H9 (cell line): Measurements from ENCODE around the gene ELOVL6. TPM values are rescaled to one million over a fixed set of nuclear protein-coding genes. Genes with fewer than 3 reads are reported as not detected.

ENCODE experiments used
- DNase-seq: peaks from one replicate; pipeline ENCODE4 v3.0.0-alpha.2; 2017
- H2AFZ ChIP-seq: one replicate; pipeline ENCODE4 v1.6.1; 2013; ENCODE audit warnings: mild to moderate bottlenecking, low read length, control low read depth, moderate library complexity
- H2AK5ac ChIP-seq: 2 replicates; pipeline ENCODE4 v1.6.1; 2013; ENCODE audit warnings: low read length, control low read depth, mixed read lengths; ENCODE audit not compliant: insufficient read length
- H2BK120ac ChIP-seq: one replicate; pipeline ENCODE4 v1.6.1; 2013; ENCODE audit warnings: low read depth, mild to moderate bottlenecking, low read length, control low read depth, inconsistent platforms; ENCODE audit not compliant: poor library complexity, severe bottlenecking
- H2BK12ac ChIP-seq: 2 replicates; pipeline ENCODE4 v1.6.1; 2013; ENCODE audit warnings: low read length, control low read depth, mixed read lengths, low read depth; ENCODE audit not compliant: insufficient read length
- H2BK15ac ChIP-seq: 2 replicates; pipeline ENCODE4 v1.6.1; 2013; ENCODE audit warnings: low read depth, low read length, control low read depth
- H2BK20ac ChIP-seq: one replicate; pipeline ENCODE4 v1.6.1; 2013; ENCODE audit warnings: low read depth, mild to moderate bottlenecking, low read length, control low read depth, inconsistent platforms; ENCODE audit not compliant: poor library complexity, severe bottlenecking
- H2BK5ac ChIP-seq: 2 replicates; pipeline ENCODE4 v1.6.1; 2013; ENCODE audit warnings: low read length, control low read depth, mixed read lengths; ENCODE audit not compliant: insufficient read length
- H3K14ac ChIP-seq: 2 replicates; pipeline ENCODE4 v1.6.1; 2013; ENCODE audit warnings: low read length, control low read depth; ENCODE audit not compliant: insufficient read depth
- H3K18ac ChIP-seq: 2 replicates; pipeline ENCODE4 v1.6.1; 2013; ENCODE audit warnings: low read depth, mild to moderate bottlenecking, mixed read lengths, low read length, control low read depth; ENCODE audit not compliant: insufficient read length
- H3K23ac ChIP-seq: 2 replicates; pipeline ENCODE4 v1.6.1; 2013; ENCODE audit warnings: low read length, control low read depth, mixed read lengths, low read depth; ENCODE audit not compliant: insufficient read length
- H3K23me2 ChIP-seq: 2 replicates; pipeline ENCODE4 v1.6.1; 2013; ENCODE audit warnings: low read depth, mild to moderate bottlenecking, mixed read lengths, low read length, control low read depth; ENCODE audit not compliant: insufficient read length, poor library complexity, severe bottlenecking
- H3K27ac ChIP-seq: 2 replicates; pipeline ENCODE4 v1.5.1; 2013; ENCODE audit warnings: low read length, control low read depth, mixed read lengths, low read depth; ENCODE audit not compliant: insufficient read length
- H3K27me3 ChIP-seq: 2 replicates; pipeline ENCODE4 v1.6.1; 2013; ENCODE audit warnings: low read length, control low read depth, inconsistent platforms; ENCODE audit not compliant: insufficient read depth
- H3K4ac ChIP-seq: 2 replicates; pipeline ENCODE4 v1.6.1; 2013; ENCODE audit warnings: low read depth, mild to moderate bottlenecking, control low read depth, inconsistent platforms, low read length, moderate library complexity
- H3K4me1 ChIP-seq: 2 replicates; pipeline ENCODE4 v1.6.1; 2013; ENCODE audit warnings: low read length, control low read depth, inconsistent platforms; ENCODE audit not compliant: insufficient read depth
- H3K4me2 ChIP-seq: 2 replicates; pipeline ENCODE4 v1.6.1; 2013; ENCODE audit warnings: low read length, control low read depth, mixed read lengths; ENCODE audit not compliant: insufficient read length, insufficient read depth
- H3K56ac ChIP-seq: 2 replicates; pipeline ENCODE4 v1.6.1; 2013; ENCODE audit warnings: low read depth, mild to moderate bottlenecking, mixed read lengths, low read length, control low read depth; ENCODE audit not compliant: insufficient read length
- H3K79me1 ChIP-seq: 2 replicates; pipeline ENCODE4 v1.6.1; 2013; ENCODE audit warnings: low read depth, mild to moderate bottlenecking, moderate library complexity, low read length, control low read depth, inconsistent platforms; ENCODE audit not compliant: insufficient read depth, poor library complexity, severe bottlenecking
- H3K79me2 ChIP-seq: 2 replicates; pipeline ENCODE4 v1.6.1; 2013; ENCODE audit warnings: low read length, control low read depth, inconsistent platforms; ENCODE audit not compliant: insufficient read depth
- H3K9ac ChIP-seq: 2 replicates; pipeline ENCODE4 v1.6.1; 2013; ENCODE audit warnings: low read length, control low read depth, mixed read lengths; ENCODE audit not compliant: insufficient read length; ENCODE audit errors: extremely low read depth
- H3K9me3 ChIP-seq: one replicate; pipeline ENCODE4 v1.6.1; 2013; ENCODE audit warnings: low read depth, low read length, inconsistent platforms; ENCODE audit not compliant: control insufficient read depth
- H3T11ph ChIP-seq: one replicate; pipeline ENCODE4 v1.6.1; 2013; ENCODE audit warnings: mild to moderate bottlenecking, low read length, control low read depth, inconsistent platforms
- H4K20me1 ChIP-seq: one replicate; pipeline ENCODE4 v1.6.1; 2013; ENCODE audit not compliant: control insufficient read depth, insufficient read length, insufficient read depth
- H4K5ac ChIP-seq: 2 replicates; pipeline ENCODE4 v1.6.1; 2013; ENCODE audit warnings: low read depth, mild to moderate bottlenecking, mixed read lengths, low read length, control low read depth; ENCODE audit not compliant: insufficient read length
- H4K8ac ChIP-seq: replicated peaks from 2 replicates; pipeline ENCODE4 v1.6.1; 2013; ENCODE audit warnings: low read length, control low read depth, mixed read lengths, low read depth; ENCODE audit not compliant: insufficient read length
- H4K91ac ChIP-seq: 2 replicates; pipeline ENCODE4 v1.6.1; 2013; ENCODE audit warnings: low read depth, mild to moderate bottlenecking, moderate library complexity, mixed read lengths, low read length, control low read depth; ENCODE audit not compliant: insufficient read length
- H3K27ac Mint-ChIP-seq, 3 experiments: 2 replicates in 2 of 3; 3 replicates in 1 of 3; pipeline ENCODE4 v1.8.0; 2020 to 2021; ENCODE audit warnings: mixed read lengths in 3 of 3, mild to moderate bottlenecking in 1 of 3, moderate library complexity in 1 of 3
- H3K27me3 Mint-ChIP-seq: 2 replicates; pipeline ENCODE4 v1.8.0; 2021; ENCODE audit warnings: low read depth, mild to moderate bottlenecking, moderate library complexity, mixed read lengths
- H3K36me3 Mint-ChIP-seq, 3 experiments: 2 replicates in 2 of 3; 3 replicates in 1 of 3; pipeline ENCODE4 v1.8.0; 2020 to 2021; ENCODE audit warnings: low read depth in 3 of 3, mixed read lengths in 3 of 3; ENCODE audit not compliant: insufficient read depth in 1 of 3
- H3K4me1 Mint-ChIP-seq, 2 experiments: 2 replicates each; pipeline ENCODE4 v1.8.0; 2020; ENCODE audit warnings: mixed read lengths in 2 of 2
- H3K4me3 Mint-ChIP-seq, 2 experiments: 2 replicates in 1 of 2; 3 replicates in 1 of 2; pipeline ENCODE4 v1.8.0; 2020 to 2021; ENCODE audit warnings: mild to moderate bottlenecking in 2 of 2, mixed read lengths in 2 of 2, moderate library complexity in 1 of 2
- H3K9me3 Mint-ChIP-seq, 2 experiments: 2 replicates in 1 of 2; 3 replicates in 1 of 2; pipeline ENCODE4 v1.8.0; 2020; ENCODE audit warnings: mild to moderate bottlenecking in 2 of 2, mixed read lengths in 2 of 2, moderate library complexity in 1 of 2
- WGBS: extraction: QIAGEN DNeasy Blood & Tissue Kit; methylation state at CpG from one replicate; pipeline ENCODE4 v1.1.7; 2013; ENCODE audit warnings: missing lambda C conversion rate, low lambda C conversion rate, mixed read lengths; ENCODE audit not compliant: insufficient read length; ENCODE audit errors: extremely low coverage; 5-methylcytosine and 5-hydroxymethylcytosine counted together
- total RNA-seq: library from RNA; stranded (reverse); gene quantifications from 2 replicates; pipeline ENCODE4 v1.2.1, GENCODE V29; 2021
- TF ChIP-seq, protein P1 (sequence below): fragments of 200-600 bp; sonication (generic); conservative IDR thresholded peaks from 3 replicates; pipeline ENCODE4 v1.8.0; 2021; ENCODE audit warnings: antibody characterized with exemption, mild to moderate bottlenecking

Gene ELOVL6
- total RNA-seq, 1 experiment from 2014 or later, result 64.6 TPM

DNA sequence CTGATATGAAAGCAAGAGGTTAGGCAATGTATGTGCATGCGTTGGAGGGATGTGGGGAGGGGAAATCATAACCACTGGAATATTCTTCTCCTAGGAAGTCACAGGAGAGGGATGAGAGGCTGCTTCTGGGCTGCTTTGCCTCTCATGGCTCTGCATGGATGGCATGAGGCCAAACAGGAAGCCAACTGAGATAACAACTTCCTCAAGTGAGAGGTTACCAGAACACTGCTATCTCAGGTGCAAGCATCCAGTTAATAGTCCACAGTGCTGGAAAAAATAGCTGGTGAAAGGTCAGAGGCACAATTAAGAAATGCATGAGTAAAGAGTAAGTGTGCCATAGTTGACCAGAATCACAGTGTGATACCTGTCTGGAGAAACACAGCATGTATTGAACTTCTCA lies 113.3 kb downstream of the ELOVL6 start:
- Histone ChIP-seq H3K56ac (no peak overlapping the region), H3K23me2 (no peaks in the 10 kb centered on the region), H2BK12ac (no peak overlapping the region), H2AFZ (no peak overlapping the region), H3K27me3 (no peaks in the 10 kb centered on the region), H2AK5ac (no peak overlapping the region), H3K9ac (no peak overlapping the region), H3K79me1 (no peaks in the 10 kb centered on the region), H3K14ac (no peak overlapping the region), H3T11ph (no peak overlapping the region), H2BK15ac (no peak overlapping the region), H4K5ac (no peak overlapping the region), H2BK20ac (no peak overlapping the region), H4K91ac (no peak overlapping the region), H3K23ac (no peak overlapping the region), H3K18ac (no peak overlapping the region), H3K79me2 (peaks cover 2% of the 10 kb centered on the region; the same call in 1 of the 2 replicates), H3K27ac (no peak overlapping the region), H3K4me2 (no peak overlapping the region), H4K20me1 (no peaks in the 10 kb centered on the region), H3K9me3 (no peaks in the 10 kb centered on the region), H2BK5ac (no peak overlapping the region), H2BK120ac (no peak overlapping the region), H4K8ac (no peak overlapping the region), H3K4me1 (peaks cover 8% of the 10 kb centered on the region), H3K4ac (no peak overlapping the region)
- H3K27ac Mint-ChIP-seq, result no peak overlapping the region; a peak in 1 of 7 replicates
- no peaks in the 10 kb centered on the region for H3K27me3 Mint-ChIP-seq
- H3K36me3 Mint-ChIP-seq, result peaks cover 15 to 31% (median 22%) of the 10 kb centered on the region in 3 experiments
- no peak for DNase-seq
- H3K4me1 Mint-ChIP-seq, result peaks cover 21 to 24% of the 10 kb centered on the region in 2 experiments
- peaks cover 16 to 18% of the 10 kb centered on the region in 2 experiments for H3K9me3 Mint-ChIP-seq
- TF ChIP-seq, protein P1, sequence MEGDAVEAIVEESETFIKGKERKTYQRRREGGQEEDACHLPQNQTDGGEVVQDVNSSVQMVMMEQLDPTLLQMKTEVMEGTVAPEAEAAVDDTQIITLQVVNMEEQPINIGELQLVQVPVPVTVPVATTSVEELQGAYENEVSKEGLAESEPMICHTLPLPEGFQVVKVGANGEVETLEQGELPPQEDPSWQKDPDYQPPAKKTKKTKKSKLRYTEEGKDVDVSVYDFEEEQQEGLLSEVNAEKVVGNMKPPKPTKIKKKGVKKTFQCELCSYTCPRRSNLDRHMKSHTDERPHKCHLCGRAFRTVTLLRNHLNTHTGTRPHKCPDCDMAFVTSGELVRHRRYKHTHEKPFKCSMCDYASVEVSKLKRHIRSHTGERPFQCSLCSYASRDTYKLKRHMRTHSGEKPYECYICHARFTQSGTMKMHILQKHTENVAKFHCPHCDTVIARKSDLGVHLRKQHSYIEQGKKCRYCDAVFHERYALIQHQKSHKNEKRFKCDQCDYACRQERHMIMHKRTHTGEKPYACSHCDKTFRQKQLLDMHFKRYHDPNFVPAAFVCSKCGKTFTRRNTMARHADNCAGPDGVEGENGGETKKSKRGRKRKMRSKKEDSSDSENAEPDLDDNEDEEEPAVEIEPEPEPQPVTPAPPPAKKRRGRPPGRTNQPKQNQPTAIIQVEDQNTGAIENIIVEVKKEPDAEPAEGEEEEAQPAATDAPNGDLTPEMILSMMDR, result no peak
- no CpG with 5 or more reads among the region's 1 CpG for WGBS
- H3K4me3 Mint-ChIP-seq, result no peak overlapping the region; a peak in 1 of 5 replicates
